CD4-positive, alpha-beta T cell treated with Interleukin-21 for 1 hour (primary cell): ENCODE data around the gene MINDY3.

Experiments used
- DNase-seq: peaks from one replicate; pipeline ENCODE4 v3.0.0-alpha.2; 2020

MINDY3 gene

GRCh38 chr10:15729890-15730289, 130.4 kb downstream of the MINDY3 start:
- no peak for DNase-seq
